Stomach (tissue), 4 donors: Measurements from ENCODE around the gene COPS8.

Experiments
- POLR2A ChIP-seq, 4 donors: fragments of 450-650 bp; IDR thresholded peaks; one replicate each; pipeline ENCODE4 v1.6.1; 2016; ENCODE audit warnings: antibody characterized with exemption in 4 of 4, control low read depth in 2 of 4, mild to moderate bottlenecking in 1 of 4, moderate library complexity in 1 of 4
- POLR2AphosphoS5 ChIP-seq, 3 donors: sonication (generic); formaldehyde crosslinking; IDR thresholded peaks; one replicate each; pipeline ENCODE4 v1.6.1; 2016; ENCODE audit warnings: antibody characterized with exemption in 3 of 3
- TF ChIP-seq, protein P1 (sequence below), 7 experiments: fragments of 450-650 bp in 4 of 7; fragments of 200-600 bp in 3 of 7; sonication (generic) in 3 of 7; IDR thresholded peaks; one replicate each; pipeline ENCODE4 v1.5.1; 2016 to 2019; ENCODE audit warnings: antibody characterized with exemption in 7 of 7, control low read depth in 2 of 7, mild to moderate bottlenecking in 1 of 7

DNA sequence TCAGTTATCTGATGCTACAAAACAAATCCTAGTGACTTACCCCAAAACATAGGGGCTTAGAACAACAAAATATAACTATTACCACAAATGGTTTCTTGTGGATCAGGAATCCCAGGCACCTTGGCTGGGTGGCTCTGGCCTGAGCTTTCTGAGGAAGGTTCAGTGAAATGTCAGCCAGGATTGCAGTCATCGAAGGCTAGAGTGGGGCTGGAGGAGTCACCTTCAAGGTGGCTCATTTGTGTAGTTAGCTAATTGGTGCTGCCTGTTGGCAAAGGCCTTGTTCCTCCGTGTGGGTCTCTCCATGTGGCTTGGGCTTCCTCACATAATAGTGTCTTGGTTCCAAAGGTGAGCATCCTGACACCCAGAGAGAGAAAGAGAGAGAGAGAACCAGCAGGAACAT is 57.4 kb downstream of the COPS8 start:
- TF ChIP-seq, protein P1, sequence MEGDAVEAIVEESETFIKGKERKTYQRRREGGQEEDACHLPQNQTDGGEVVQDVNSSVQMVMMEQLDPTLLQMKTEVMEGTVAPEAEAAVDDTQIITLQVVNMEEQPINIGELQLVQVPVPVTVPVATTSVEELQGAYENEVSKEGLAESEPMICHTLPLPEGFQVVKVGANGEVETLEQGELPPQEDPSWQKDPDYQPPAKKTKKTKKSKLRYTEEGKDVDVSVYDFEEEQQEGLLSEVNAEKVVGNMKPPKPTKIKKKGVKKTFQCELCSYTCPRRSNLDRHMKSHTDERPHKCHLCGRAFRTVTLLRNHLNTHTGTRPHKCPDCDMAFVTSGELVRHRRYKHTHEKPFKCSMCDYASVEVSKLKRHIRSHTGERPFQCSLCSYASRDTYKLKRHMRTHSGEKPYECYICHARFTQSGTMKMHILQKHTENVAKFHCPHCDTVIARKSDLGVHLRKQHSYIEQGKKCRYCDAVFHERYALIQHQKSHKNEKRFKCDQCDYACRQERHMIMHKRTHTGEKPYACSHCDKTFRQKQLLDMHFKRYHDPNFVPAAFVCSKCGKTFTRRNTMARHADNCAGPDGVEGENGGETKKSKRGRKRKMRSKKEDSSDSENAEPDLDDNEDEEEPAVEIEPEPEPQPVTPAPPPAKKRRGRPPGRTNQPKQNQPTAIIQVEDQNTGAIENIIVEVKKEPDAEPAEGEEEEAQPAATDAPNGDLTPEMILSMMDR (IDR thresholded peaks at IDR 0.05) = no peak
- TF ChIP-seq POLR2AphosphoS5 (IDR thresholded peaks at IDR 0.05) (no peak), POLR2A (IDR thresholded peaks at IDR 0.05) (no peak)
